Dermis blood vessel endothelial cell (primary cell): Measurements from ENCODE around the gene HNF4A. TPM values are rescaled to one million over a fixed set of nuclear protein-coding genes. Genes with fewer than 3 reads are reported as not detected.

Source experiments
- DNase-seq: peaks from one replicate; pipeline ENCODE4 v3.0.0; 2010
- total RNA-seq: library from RNA; depleted of rRNA; stranded (reverse); fragments of >200 nt; gene quantifications from 2 replicates; pipeline ENCODE4 v1.2.3, GENCODE V29; 2014

Gene HNF4A
- total RNA-seq, 1 donor from 2014 or later = not detected

- DNase-seq = no peak
These were observed 51.2 kb downstream of the HNF4A start for GRCh38 chr20:44406572-44407137.

- DNase-seq = no peak
These were observed 52.1 kb downstream of the HNF4A start for GRCh38 chr20:44407402-44408184.

- no peak for DNase-seq
These were observed 53.7 kb downstream of the HNF4A start for GRCh38 chr20:44409132-44409600.

- DNase-seq = no peak
These were observed 55.1 kb downstream of the HNF4A start for GRCh38 chr20:44410583-44411019.

GRCh38 chr20:44411020-44411756 lies 55.7 kb downstream of the HNF4A start:
- DNase-seq = no peak

GRCh38 chr20:44411757-44412401 lies 56.4 kb downstream of the HNF4A start:
- no peak for DNase-seq

- DNase-seq = no peak
These were observed 57.1 kb downstream of the HNF4A start for GRCh38 chr20:44412402-44413144.

GRCh38 chr20:44413575-44414345 lies 58.3 kb downstream of the HNF4A start:
- no peak for DNase-seq

- DNase-seq = no peak
These were observed 58.8 kb downstream of the HNF4A start for GRCh38 chr20:44414346-44414714.

GRCh38 chr20:44414808-44415207 lies 59.3 kb downstream of the HNF4A start:
- no peak for DNase-seq

GRCh38 chr20:44415833-44416715 lies 60.6 kb downstream of the HNF4A start:
- no peak for DNase-seq

- no peak for DNase-seq
These were observed 62.8 kb downstream of the HNF4A start for GRCh38 chr20:44418069-44418905.

- DNase-seq = no peak
These were observed 63.8 kb downstream of the HNF4A start for GRCh38 chr20:44419131-44419844.

- no peak for DNase-seq
These were observed 65.0 kb downstream of the HNF4A start for GRCh38 chr20:44420497-44420896.

GRCh38 chr20:44422083-44422482 lies 66.6 kb downstream of the HNF4A start:
- DNase-seq = no peak

- no peak for DNase-seq
These were observed 68.0 kb downstream of the HNF4A start for GRCh38 chr20:44423480-44423879.

GRCh38 chr20:44424039-44424495 lies 68.6 kb downstream of the HNF4A start:
- DNase-seq = no peak

- DNase-seq = no peak
These were observed 70.4 kb downstream of the HNF4A start for GRCh38 chr20:44425923-44426322.
